Gastroesophageal sphincter (tissue), 3 donors: ENCODE measurements around the gene BBS1.

Source experiments
- EP300 ChIP-seq: sonication (generic); formaldehyde crosslinking; IDR thresholded peaks from one replicate; pipeline ENCODE4 v1.6.1; 2017; ENCODE audit warnings: antibody characterized with exemption, mild to moderate bottlenecking
- POLR2A ChIP-seq, 2 donors: fragments of 450-650 bp; IDR thresholded peaks; one replicate each; pipeline ENCODE4 v1.6.1; 2017; ENCODE audit warnings: antibody characterized with exemption in 2 of 2, mild to moderate bottlenecking in 2 of 2, moderate library complexity in 1 of 2
- POLR2AphosphoS5 ChIP-seq: sonication (generic); formaldehyde crosslinking; IDR thresholded peaks from one replicate; pipeline ENCODE4 v1.6.1; 2017; ENCODE audit warnings: antibody characterized with exemption
- TF ChIP-seq, protein P1 (sequence below), 4 experiments: fragments of 200-600 bp in 2 of 4; fragments of 450-650 bp in 2 of 4; sonication (generic) in 1 of 4; IDR thresholded peaks; one replicate each; pipeline ENCODE4 v1.5.1; 2017 to 2019; ENCODE audit warnings: antibody characterized with exemption in 4 of 4, mild to moderate bottlenecking in 2 of 4, moderate library complexity in 2 of 4

- TF ChIP-seq, protein P1, sequence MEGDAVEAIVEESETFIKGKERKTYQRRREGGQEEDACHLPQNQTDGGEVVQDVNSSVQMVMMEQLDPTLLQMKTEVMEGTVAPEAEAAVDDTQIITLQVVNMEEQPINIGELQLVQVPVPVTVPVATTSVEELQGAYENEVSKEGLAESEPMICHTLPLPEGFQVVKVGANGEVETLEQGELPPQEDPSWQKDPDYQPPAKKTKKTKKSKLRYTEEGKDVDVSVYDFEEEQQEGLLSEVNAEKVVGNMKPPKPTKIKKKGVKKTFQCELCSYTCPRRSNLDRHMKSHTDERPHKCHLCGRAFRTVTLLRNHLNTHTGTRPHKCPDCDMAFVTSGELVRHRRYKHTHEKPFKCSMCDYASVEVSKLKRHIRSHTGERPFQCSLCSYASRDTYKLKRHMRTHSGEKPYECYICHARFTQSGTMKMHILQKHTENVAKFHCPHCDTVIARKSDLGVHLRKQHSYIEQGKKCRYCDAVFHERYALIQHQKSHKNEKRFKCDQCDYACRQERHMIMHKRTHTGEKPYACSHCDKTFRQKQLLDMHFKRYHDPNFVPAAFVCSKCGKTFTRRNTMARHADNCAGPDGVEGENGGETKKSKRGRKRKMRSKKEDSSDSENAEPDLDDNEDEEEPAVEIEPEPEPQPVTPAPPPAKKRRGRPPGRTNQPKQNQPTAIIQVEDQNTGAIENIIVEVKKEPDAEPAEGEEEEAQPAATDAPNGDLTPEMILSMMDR (IDR thresholded peaks at IDR 0.05), result no peak
- TF ChIP-seq POLR2A (IDR thresholded peaks at IDR 0.05), result no peak
- no peak for TF ChIP-seq EP300
- no peak for TF ChIP-seq POLR2AphosphoS5
Observed at GRCh38 chr11:66469441-66469840, 41.0 kb upstream of the BBS1 start.
